B cell (primary cell): ENCODE data around the gene ARSD.

Experiments used
- EZH2 ChIP-seq: IDR thresholded peaks from 2 replicates; pipeline ENCODE4 v1.6.1; 2012; ENCODE audit warnings: borderline replicate concordance, low read depth, mild to moderate bottlenecking, moderate library complexity, low read length; ENCODE audit not compliant: insufficient read depth, poor library complexity, severe bottlenecking
- TF ChIP-seq, protein P1 (sequence below): fragments of 200-600 bp; IDR thresholded peaks from one replicate; pipeline ENCODE4 v1.8.0; 2022; ENCODE audit warnings: antibody characterized with exemption, mild to moderate bottlenecking

DNA sequence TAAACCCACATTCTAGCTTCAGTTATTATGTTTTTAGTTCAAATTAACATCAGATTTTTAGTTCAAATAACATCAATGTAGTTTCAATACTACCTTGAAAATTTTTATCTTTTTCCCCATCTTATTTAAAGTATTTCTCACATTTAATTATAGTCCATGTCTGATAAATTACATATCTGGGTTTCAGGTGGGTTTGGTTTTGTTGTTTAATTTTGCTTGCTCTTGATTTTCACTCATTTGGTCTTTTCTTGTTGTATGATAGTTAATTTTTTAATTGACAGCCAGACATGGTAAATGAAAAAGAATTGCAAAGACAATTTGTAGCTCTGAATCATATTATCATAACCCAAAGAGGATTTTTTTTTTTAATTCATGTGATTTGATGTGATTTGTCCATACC, 58.5 kb downstream of the ARSD start:
- TF ChIP-seq, protein P1, sequence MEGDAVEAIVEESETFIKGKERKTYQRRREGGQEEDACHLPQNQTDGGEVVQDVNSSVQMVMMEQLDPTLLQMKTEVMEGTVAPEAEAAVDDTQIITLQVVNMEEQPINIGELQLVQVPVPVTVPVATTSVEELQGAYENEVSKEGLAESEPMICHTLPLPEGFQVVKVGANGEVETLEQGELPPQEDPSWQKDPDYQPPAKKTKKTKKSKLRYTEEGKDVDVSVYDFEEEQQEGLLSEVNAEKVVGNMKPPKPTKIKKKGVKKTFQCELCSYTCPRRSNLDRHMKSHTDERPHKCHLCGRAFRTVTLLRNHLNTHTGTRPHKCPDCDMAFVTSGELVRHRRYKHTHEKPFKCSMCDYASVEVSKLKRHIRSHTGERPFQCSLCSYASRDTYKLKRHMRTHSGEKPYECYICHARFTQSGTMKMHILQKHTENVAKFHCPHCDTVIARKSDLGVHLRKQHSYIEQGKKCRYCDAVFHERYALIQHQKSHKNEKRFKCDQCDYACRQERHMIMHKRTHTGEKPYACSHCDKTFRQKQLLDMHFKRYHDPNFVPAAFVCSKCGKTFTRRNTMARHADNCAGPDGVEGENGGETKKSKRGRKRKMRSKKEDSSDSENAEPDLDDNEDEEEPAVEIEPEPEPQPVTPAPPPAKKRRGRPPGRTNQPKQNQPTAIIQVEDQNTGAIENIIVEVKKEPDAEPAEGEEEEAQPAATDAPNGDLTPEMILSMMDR: no peak
- no peak for TF ChIP-seq EZH2
